Right lobe of liver (tissue), 4 donors: ENCODE measurements around the gene RIC1.

Experiments
- POLR2A ChIP-seq: fragments of 450-650 bp; IDR thresholded peaks from one replicate; pipeline ENCODE4 v1.6.1; 2017; ENCODE audit warnings: antibody characterized with exemption, mild to moderate bottlenecking
- TF ChIP-seq, protein P1 (sequence below), 4 donors: fragments of 200-600 bp in 3 of 4; fragments of 450-650 bp in 1 of 4; IDR thresholded peaks; one replicate each; pipeline versions ENCODE4 v1.5.1 to v1.8.0; 2016 to 2022; ENCODE audit warnings: antibody characterized with exemption in 4 of 4, mild to moderate bottlenecking in 2 of 4
- donor health status: DM: no; HTN: no; CAD: no.
- donor health status: DM: no; HTN: no; CAD: no.
- donor health status: DM: no; HTN: yes; CAD: no.

DNA sequence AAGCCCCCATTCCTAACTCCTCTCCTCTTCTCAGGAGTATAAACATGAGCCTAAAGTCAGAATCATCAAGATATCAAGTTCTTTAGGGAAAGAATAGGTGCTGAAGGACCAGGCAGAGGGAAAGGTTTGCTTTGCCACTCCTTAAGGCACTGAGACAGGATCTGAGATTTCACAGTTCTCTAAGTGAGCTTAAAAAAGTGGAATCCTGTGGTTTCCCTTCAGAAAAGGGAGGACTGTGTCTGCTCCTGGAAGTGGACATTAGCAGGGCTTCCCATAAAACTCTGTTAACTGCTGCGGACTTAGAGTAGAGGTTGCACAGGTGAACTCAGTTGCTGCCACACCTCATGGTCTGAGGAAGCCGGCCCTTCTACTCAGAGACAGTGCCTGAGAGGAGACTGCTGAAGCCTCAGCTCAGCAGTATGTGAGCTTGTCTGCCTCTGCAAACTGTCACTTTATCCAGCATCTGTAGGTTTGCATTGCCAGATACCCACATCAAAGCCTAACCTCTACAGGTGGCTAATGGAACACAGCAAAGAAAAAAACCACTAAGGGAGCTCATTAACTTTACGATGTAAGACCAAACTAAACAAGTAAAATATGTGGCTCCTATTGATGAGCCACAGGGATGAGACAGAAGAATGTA lies 42.9 kb downstream of the RIC1 start:
- TF ChIP-seq, protein P1, sequence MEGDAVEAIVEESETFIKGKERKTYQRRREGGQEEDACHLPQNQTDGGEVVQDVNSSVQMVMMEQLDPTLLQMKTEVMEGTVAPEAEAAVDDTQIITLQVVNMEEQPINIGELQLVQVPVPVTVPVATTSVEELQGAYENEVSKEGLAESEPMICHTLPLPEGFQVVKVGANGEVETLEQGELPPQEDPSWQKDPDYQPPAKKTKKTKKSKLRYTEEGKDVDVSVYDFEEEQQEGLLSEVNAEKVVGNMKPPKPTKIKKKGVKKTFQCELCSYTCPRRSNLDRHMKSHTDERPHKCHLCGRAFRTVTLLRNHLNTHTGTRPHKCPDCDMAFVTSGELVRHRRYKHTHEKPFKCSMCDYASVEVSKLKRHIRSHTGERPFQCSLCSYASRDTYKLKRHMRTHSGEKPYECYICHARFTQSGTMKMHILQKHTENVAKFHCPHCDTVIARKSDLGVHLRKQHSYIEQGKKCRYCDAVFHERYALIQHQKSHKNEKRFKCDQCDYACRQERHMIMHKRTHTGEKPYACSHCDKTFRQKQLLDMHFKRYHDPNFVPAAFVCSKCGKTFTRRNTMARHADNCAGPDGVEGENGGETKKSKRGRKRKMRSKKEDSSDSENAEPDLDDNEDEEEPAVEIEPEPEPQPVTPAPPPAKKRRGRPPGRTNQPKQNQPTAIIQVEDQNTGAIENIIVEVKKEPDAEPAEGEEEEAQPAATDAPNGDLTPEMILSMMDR (IDR thresholded peaks at IDR 0.05) = no peak
- no peak for TF ChIP-seq POLR2A
